Neuron (in vitro differentiated cells): ENCODE data around the gene KRTAP10-2.

Experiments
- H2AFZ ChIP-seq: one replicate; pipeline ENCODE4 v1.6.1; 2013; ENCODE audit warnings: low read depth, mild to moderate bottlenecking, inconsistent platforms, low read length, moderate library complexity
- H3K27me3 ChIP-seq: one replicate; pipeline ENCODE4 v1.6.1; 2013; ENCODE audit warnings: low read length; ENCODE audit not compliant: insufficient read depth
- H3K36me3 ChIP-seq: one replicate; pipeline ENCODE4 v1.6.1; 2013; ENCODE audit warnings: low read length; ENCODE audit not compliant: insufficient read depth
- H3K4me1 ChIP-seq: one replicate; pipeline ENCODE4 v1.6.1; 2013; ENCODE audit warnings: low read length; ENCODE audit not compliant: insufficient read depth
- H3K4me3 ChIP-seq: 2 replicates; pipeline ENCODE4 v1.5.1; 2013; ENCODE audit warnings: mild to moderate bottlenecking, low read length, moderate library complexity
- H3K9me3 ChIP-seq: one replicate; pipeline ENCODE4 v1.6.1; 2013; ENCODE audit warnings: low read length

The KRTAP10-2 gene

DNA sequence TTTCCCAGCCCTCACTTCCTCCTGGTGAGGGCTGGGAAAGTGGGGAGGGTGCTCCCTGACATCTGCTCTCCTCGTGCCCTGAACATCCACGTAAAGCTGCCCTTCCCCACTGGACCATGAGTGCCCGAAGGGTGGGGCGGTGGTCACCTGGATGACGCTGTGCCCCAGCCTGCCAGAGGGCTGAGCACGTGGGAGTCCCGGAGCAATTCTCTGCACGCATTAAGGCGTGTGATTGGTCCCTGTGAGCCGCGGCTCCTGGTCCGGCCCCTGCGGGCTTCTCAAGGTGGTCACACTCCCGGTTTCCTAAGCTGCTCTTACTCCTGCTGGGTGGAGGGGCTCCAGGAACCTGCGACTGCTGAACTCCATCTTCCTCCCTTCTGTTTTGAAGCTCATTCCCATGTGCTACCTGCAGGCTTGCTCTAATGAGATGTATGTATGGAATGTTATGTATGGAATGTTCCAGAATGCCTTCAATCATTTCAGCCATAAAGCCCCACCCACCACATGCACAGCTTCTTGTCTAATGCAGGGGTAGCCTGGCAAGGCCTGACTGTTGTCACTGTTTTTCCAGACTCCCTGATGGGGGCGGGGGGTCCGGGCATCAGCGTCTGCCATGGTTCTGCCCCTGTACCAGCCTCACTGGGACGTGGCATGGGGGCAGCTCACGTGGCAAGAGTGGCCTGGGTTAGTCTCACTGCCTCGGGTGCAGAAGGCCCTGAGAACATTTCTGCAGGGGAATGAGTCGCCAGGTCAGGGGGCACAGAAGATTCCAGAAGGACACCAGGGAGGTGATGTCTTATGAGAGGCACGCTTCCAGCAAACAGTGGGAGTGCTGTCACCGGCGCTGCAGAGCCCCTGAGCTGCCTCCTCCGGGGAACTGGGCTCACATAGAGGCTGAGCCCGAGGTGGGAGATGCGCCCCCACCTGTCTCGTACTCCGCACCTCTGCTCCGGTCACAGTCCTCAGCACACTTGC lies 30.7 kb downstream of the KRTAP10-2 start:
- Histone ChIP-seq H3K27me3 (no peaks in the 10 kb centered on the region), H3K4me1 (no peaks in the 10 kb centered on the region), H3K9me3 (peaks cover 7% of the 10 kb centered on the region), H3K4me3 (no peak overlapping the region), H2AFZ (no peak overlapping the region), H3K36me3 (no peaks in the 10 kb centered on the region)

DNA sequence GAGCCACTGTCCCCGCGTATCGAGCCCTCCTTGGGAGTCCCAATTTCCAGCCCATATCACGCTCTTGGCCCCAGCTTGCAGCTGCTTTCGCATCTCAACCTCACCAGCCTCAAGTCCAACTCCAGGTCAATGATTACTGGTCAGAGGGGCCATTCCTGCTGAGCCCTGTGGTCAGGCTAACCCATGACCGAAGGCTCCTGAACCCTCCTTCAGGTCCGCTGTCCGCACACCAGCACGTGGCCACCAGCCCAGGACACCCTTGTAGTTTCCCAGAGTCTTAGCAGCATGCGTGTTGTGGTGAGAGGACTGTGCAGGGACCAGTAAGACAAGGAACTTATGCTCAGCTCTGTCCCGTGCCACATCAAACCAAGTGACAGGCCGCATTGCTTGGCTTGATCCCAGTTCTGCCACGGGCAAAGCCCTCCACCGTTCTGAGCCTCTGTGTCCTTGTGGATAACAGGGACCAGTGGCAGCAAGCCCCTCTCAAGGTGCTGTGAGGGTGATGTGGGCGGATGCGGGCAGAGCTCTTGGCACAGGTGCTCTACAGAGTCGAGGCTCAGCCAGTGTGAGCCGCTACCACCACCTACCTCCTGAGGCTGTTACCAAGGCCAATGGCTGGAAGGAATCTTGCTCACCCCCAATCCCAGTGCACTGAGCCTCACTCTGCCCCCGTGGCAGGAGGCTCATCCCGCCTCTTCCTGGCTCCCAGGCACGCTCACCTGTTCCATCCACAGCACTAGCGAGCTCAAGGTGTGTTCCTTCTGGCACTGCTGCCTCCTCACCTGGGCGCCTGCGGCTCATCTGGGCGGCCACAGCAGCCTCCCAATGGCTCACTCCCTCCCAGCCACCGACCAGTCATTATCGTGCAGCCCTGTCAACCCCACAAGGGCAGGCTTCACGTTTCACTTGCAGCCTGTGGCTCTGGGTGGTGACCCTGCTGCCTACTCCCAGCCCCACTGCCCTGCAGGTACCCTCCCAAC lies 31.7 kb downstream of the KRTAP10-2 start:
- H3K4me1 ChIP-seq: no peaks in the 10 kb centered on the region
- H3K36me3 ChIP-seq: no peaks in the 10 kb centered on the region
- no peaks in the 10 kb centered on the region for H3K27me3 ChIP-seq
- no peak overlapping the region for H3K4me3 ChIP-seq
- H3K9me3 ChIP-seq: peaks cover 7% of the 10 kb centered on the region
- no peak overlapping the region for H2AFZ ChIP-seq

DNA sequence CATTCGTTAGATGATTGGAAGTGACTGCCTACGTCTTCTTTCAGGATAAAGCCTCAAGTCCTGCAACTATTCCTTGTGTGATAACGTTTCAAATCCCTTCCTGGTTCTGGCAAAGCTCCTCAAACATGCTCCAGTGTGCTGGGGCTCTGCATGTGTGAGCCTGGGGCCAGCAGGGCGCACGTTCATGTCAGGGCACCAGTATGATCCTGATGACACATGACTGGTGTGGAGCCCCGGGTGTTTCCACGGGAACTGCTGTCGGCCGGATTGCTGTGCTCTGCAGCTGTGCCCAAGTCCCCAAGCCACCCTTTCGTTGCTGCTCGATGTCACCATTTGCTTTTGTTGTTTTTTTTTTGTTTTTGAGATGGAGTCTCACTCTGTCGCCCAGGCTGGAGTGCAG lies 32.6 kb downstream of the KRTAP10-2 start:
- Histone ChIP-seq H3K36me3 (no peaks in the 10 kb centered on the region), H3K4me1 (no peaks in the 10 kb centered on the region), H3K9me3 (peaks cover 7% of the 10 kb centered on the region), H3K27me3 (no peaks in the 10 kb centered on the region), H3K4me3 (no peak overlapping the region), H2AFZ (no peak overlapping the region)

- Histone ChIP-seq H2AFZ (no peak overlapping the region), H3K9me3 (peaks cover 7% of the 10 kb centered on the region), H3K27me3 (no peaks in the 10 kb centered on the region), H3K4me1 (no peaks in the 10 kb centered on the region), H3K4me3 (no peak overlapping the region), H3K36me3 (no peaks in the 10 kb centered on the region)
These were observed 34.0 kb downstream of the KRTAP10-2 start for GRCh38 chr21:44517175-44517899.

- peaks cover 7% of the 10 kb centered on the region for H3K9me3 ChIP-seq
- no peaks in the 10 kb centered on the region for H3K4me1 ChIP-seq
- H3K4me3 ChIP-seq: no peak overlapping the region
- no peaks in the 10 kb centered on the region for H3K36me3 ChIP-seq
- no peaks in the 10 kb centered on the region for H3K27me3 ChIP-seq
- no peak overlapping the region for H2AFZ ChIP-seq
These were observed 34.5 kb downstream of the KRTAP10-2 start for GRCh38 chr21:44516828-44517174.

- Histone ChIP-seq H3K4me3 (no peak overlapping the region), H3K36me3 (no peaks in the 10 kb centered on the region), H3K27me3 (no peaks in the 10 kb centered on the region), H3K4me1 (no peaks in the 10 kb centered on the region), H2AFZ (no peak overlapping the region), H3K9me3 (peaks cover 7% of the 10 kb centered on the region)
These were observed 35.0 kb downstream of the KRTAP10-2 start for GRCh38 chr21:44516342-44516741.

DNA sequence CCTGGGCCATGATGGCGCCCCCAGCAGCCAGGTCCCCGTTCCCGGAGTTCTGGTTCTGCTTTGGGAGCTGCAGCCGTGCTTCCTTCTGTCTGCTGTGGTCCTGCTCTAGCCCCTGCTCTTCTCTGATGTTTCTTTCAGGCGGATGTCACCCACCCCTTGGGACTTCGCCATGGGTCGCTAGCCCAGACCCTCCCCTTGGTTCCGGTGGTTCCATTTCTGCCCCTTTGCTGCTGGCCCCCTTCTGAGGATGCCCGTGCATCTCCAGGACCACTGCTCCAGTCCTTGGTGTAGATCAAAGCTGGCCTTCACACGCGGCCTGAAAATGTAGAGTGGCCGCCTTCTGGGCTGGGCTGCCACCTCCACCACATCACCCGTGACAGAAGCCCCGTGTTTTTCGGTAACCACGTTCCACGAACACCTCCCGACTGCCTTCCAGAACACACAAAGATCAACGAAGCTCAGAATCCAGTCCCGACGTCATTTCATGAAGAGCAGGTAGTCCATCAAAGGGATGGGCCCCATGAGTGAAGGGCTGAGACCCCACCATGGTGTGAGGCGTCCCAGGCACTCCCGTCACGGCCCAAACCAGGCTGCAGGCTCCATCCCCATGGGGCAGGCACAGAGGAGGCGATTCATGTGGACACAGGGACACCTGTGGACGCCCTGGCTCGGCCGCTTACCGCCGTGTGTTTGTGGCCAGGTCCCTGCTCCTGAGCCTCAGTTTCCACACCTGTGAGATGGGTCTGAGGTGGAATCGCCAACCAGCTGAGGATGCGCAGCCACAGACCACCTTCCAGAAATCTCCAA lies 35.7 kb downstream of the KRTAP10-2 start:
- Histone ChIP-seq H3K4me3 (no peak overlapping the region), H3K36me3 (no peaks in the 10 kb centered on the region), H3K27me3 (no peaks in the 10 kb centered on the region), H3K9me3 (peaks cover 7% of the 10 kb centered on the region), H3K4me1 (no peaks in the 10 kb centered on the region), H2AFZ (no peak overlapping the region)

- Histone ChIP-seq H3K4me3 (no peak overlapping the region), H3K27me3 (no peaks in the 10 kb centered on the region), H2AFZ (no peak overlapping the region), H3K4me1 (no peaks in the 10 kb centered on the region), H3K9me3 (peaks cover 7% of the 10 kb centered on the region), H3K36me3 (no peaks in the 10 kb centered on the region)
These were observed 36.5 kb downstream of the KRTAP10-2 start for GRCh38 chr21:44514746-44515358.

- Histone ChIP-seq H3K27me3 (no peaks in the 10 kb centered on the region), H3K9me3 (peaks cover 4% of the 10 kb centered on the region), H3K4me3 (no peak overlapping the region), H2AFZ (no peak overlapping the region), H3K36me3 (no peaks in the 10 kb centered on the region), H3K4me1 (no peaks in the 10 kb centered on the region)
These were observed 37.1 kb downstream of the KRTAP10-2 start for GRCh38 chr21:44514218-44514520.

DNA sequence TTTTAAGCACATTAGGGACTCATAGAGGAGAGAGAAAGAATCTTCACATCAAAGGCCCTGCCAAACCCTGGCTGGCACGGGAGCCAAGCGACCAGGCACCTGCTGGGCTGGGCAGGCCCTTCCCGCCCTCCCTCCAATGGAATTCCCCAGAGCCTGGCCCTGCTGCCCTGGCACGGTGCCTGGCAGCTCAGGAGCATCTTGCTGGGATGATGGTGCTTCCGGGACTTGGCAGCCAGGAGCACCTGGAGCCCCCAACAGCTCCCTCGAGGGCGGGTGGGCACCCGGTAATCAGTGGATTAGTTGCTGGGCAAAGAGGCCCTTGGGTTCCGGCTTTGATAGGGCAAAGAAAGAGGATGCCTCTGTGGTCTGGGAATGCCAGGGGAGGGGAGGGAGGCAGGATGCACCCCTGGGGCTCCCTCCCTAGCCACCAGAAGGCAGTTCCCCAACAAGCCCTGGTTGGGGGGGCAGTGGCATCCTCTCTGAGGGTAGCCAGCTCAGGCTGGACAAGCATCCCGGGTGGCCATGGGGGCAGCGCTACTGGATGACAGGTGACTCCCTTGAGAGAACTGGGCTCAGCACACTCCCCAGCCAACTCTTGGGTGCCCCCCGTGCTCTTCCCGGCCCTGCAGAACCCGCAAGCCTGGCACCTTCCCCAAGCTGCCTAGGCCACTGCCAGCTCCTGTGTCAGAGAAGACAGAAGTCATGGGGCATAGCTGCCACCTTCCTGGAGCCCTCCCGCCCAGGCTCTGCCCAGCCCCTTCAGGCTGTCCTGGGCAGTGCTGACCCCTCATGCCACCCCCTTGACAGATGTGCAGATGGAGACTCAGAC lies 37.7 kb downstream of the KRTAP10-2 start:
- no peak overlapping the region for H2AFZ ChIP-seq
- H3K9me3 ChIP-seq: peaks cover 2% of the 10 kb centered on the region
- H3K27me3 ChIP-seq: peaks cover 1% of the 10 kb centered on the region
- no peak overlapping the region for H3K4me3 ChIP-seq
- H3K36me3 ChIP-seq: no peaks in the 10 kb centered on the region
- H3K4me1 ChIP-seq: no peaks in the 10 kb centered on the region

GRCh38 chr21:44512496-44513388 lies 38.6 kb downstream of the KRTAP10-2 start:
- no peaks in the 10 kb centered on the region for H3K9me3 ChIP-seq
- no peak overlapping the region for H3K4me3 ChIP-seq
- peaks cover 5% of the 10 kb centered on the region for H3K27me3 ChIP-seq
- H3K4me1 ChIP-seq: no peaks in the 10 kb centered on the region
- H3K36me3 ChIP-seq: no peaks in the 10 kb centered on the region
- no peak overlapping the region for H2AFZ ChIP-seq
